Measurements from ENCODE around the gene CORO2A.

DNA sequence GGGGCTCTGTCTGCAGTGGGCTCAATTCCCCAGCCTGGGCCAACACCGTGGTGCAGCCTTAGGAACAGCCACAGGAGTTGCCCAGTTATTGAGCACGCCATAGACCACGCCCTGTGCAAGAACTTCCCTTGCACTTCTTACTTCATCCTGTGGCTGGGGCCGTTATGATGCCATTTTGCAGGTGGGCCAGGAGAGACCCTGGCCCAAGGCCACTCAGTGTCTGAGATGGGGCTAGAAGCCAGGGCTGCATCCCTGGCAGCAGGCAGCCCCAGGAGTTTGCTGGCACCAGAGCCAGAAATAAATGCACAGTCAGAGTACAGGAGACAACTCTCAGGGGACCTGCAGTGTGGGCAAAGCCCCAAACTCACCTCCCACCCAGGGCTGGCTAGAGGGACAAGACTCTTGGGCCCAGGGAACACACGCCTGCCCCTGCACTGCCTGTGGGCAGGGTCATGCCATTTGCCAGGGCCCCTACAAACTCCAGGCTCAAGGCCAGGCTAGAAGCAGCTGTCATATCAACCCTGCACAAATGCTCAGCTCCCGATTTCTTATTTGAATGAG is 6.7 kb downstream of the CORO2A start:
- TF ChIP-seq, protein P1, sequence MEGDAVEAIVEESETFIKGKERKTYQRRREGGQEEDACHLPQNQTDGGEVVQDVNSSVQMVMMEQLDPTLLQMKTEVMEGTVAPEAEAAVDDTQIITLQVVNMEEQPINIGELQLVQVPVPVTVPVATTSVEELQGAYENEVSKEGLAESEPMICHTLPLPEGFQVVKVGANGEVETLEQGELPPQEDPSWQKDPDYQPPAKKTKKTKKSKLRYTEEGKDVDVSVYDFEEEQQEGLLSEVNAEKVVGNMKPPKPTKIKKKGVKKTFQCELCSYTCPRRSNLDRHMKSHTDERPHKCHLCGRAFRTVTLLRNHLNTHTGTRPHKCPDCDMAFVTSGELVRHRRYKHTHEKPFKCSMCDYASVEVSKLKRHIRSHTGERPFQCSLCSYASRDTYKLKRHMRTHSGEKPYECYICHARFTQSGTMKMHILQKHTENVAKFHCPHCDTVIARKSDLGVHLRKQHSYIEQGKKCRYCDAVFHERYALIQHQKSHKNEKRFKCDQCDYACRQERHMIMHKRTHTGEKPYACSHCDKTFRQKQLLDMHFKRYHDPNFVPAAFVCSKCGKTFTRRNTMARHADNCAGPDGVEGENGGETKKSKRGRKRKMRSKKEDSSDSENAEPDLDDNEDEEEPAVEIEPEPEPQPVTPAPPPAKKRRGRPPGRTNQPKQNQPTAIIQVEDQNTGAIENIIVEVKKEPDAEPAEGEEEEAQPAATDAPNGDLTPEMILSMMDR (IDR thresholded peaks at IDR 0.05): no peak
- no peak for TF ChIP-seq POLR2A (IDR thresholded peaks at IDR 0.05)
